SK-N-SH treated with all-trans-retinoic acid at 6 μM for 48 hours (cell line): ENCODE measurements around the gene SPSB2.

Source experiments
- ATAC-seq: fragments of 200-7000 bp; cut with Tn5 transposase; 3 replicates; pipeline ENCODE4 v1.9.1; 2020; ENCODE audit warnings: mild to moderate bottlenecking, moderate library complexity
- BACH2 ChIP-seq: fragments of 250-450 bp; sonication (Bioruptor Pico); IDR thresholded peaks from 2 replicates; pipeline ENCODE4 v1.9.0; 2021; ENCODE audit warnings: mild to moderate bottlenecking, borderline replicate concordance
- CSDC2 ChIP-seq: fragments of 250-450 bp; sonication (Bioruptor Pico); IDR thresholded peaks from 2 replicates; pipeline ENCODE4 v1.5.0; 2020; ENCODE audit warnings: mild to moderate bottlenecking, moderate library complexity
- ESRRG ChIP-seq: fragments of 250-450 bp; sonication (Bioruptor Pico); IDR thresholded peaks from 2 replicates; pipeline ENCODE4 v1.6.1; 2021; ENCODE audit warnings: mild to moderate bottlenecking
- GLIS3 ChIP-seq: fragments of 250-450 bp; sonication (Bioruptor Pico); IDR thresholded peaks from 2 replicates; pipeline ENCODE4 v1.5.0; 2020; ENCODE audit warnings: mild to moderate bottlenecking, moderate library complexity
- OSR1 ChIP-seq: fragments of 250-450 bp; sonication (Bioruptor Pico); IDR thresholded peaks from 2 replicates; pipeline ENCODE4 v1.8.0; 2022; ENCODE audit warnings: moderate library complexity, mild to moderate bottlenecking, inconsistent platforms
- PPARA ChIP-seq: fragments of 250-450 bp; sonication (Bioruptor Pico); IDR thresholded peaks from 2 replicates; pipeline ENCODE4 v1.5.0; 2020; ENCODE audit warnings: mild to moderate bottlenecking, borderline replicate concordance
- RARB ChIP-seq: fragments of 250-450 bp; sonication (Bioruptor Pico); IDR thresholded peaks from 2 replicates; pipeline ENCODE4 v1.8.0; 2021; ENCODE audit warnings: mild to moderate bottlenecking, moderate library complexity
- SNAI2 ChIP-seq: fragments of 250-450 bp; sonication (Bioruptor Pico); IDR thresholded peaks from 2 replicates; pipeline ENCODE4 v1.5.0; 2020; ENCODE audit warnings: mild to moderate bottlenecking, moderate library complexity
- TCF4 ChIP-seq: fragments of 250-450 bp; sonication (Bioruptor Pico); IDR thresholded peaks from 2 replicates; pipeline ENCODE4 v1.8.0; 2021; ENCODE audit warnings: mild to moderate bottlenecking, moderate library complexity, borderline replicate concordance
- ZFP30 ChIP-seq: fragments of 450-650 bp; formaldehyde crosslinking; IDR thresholded peaks from 2 replicates; pipeline ENCODE4 v1.5.0; 2022; ENCODE audit warnings: mild to moderate bottlenecking, moderate library complexity
- ZNF565 ChIP-seq: fragments of 450-650 bp; formaldehyde crosslinking; conservative IDR thresholded peaks from 2 replicates; pipeline ENCODE4 v1.5.0; 2020; ENCODE audit warnings: low read depth, mild to moderate bottlenecking, moderate library complexity
- ZNF70 ChIP-seq: fragments of 450-650 bp; formaldehyde crosslinking; IDR thresholded peaks from 2 replicates; pipeline ENCODE4 v1.5.0; 2020; ENCODE audit warnings: mild to moderate bottlenecking, moderate library complexity
- ZNF8 ChIP-seq: fragments of 450-650 bp; formaldehyde crosslinking; IDR thresholded peaks from 2 replicates; pipeline ENCODE4 v1.5.0; 2020; ENCODE audit warnings: mild to moderate bottlenecking, moderate library complexity
- TF ChIP-seq, protein P1 (sequence below): fragments of 250-450 bp; sonication (Bioruptor Pico); IDR thresholded peaks from 2 replicates; pipeline ENCODE4 v1.5.1; 2021; ENCODE audit warnings: mild to moderate bottlenecking, moderate library complexity
- TF ChIP-seq, protein P2 (sequence below): fragments of 250-450 bp; sonication (Bioruptor Pico); IDR thresholded peaks from 2 replicates; pipeline ENCODE4 v1.8.0; 2020; ENCODE audit warnings: mild to moderate bottlenecking, moderate library complexity, borderline replicate concordance
- TF ChIP-seq, protein P3 (sequence below): fragments of 250-450 bp; sonication (Bioruptor Pico); IDR thresholded peaks from 2 replicates; pipeline ENCODE4 v1.5.0; 2020; ENCODE audit warnings: mild to moderate bottlenecking, moderate library complexity
- TF ChIP-seq, protein P4 (sequence below): fragments of 250-450 bp; sonication (Bioruptor Pico); IDR thresholded peaks from 2 replicates; pipeline ENCODE4 v1.5.1; 2020; ENCODE audit warnings: low read depth, mild to moderate bottlenecking, moderate library complexity

Gene SPSB2

DNA sequence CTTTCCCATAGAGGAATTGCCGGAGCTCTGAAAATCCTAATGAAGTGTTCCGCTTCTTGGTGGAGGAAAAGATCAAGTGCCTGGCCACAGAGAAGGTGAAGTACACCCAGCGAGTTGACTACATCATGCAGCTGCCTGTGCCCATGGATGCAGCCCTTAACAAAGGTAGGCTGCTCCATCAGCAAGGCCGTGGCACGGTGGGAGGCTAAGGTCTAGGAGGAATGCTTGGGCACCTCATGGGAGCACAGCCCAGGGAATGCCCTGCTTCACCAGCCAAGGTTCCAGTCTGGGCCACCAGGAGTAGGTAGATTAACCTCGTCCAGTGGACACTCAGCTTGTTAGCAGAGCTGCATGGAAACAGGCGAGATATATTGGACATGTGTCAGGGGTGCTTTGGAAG lies 12.2 kb downstream of the SPSB2 start:
- no peak for ATAC-seq
- TF ChIP-seq GLIS3 (CRISPR knock-in tag) = no peak
- TF ChIP-seq, protein P1, sequence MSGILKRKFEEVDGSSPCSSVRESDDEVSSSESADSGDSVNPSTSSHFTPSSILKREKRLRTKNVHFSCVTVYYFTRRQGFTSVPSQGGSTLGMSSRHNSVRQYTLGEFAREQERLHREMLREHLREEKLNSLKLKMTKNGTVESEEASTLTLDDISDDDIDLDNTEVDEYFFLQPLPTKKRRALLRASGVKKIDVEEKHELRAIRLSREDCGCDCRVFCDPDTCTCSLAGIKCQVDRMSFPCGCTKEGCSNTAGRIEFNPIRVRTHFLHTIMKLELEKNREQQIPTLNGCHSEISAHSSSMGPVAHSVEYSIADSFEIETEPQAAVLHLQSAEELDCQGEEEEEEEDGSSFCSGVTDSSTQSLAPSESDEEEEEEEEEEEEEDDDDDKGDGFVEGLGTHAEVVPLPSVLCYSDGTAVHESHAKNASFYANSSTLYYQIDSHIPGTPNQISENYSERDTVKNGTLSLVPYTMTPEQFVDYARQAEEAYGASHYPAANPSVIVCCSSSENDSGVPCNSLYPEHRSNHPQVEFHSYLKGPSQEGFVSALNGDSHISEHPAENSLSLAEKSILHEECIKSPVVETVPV (CRISPR knock-in tag) = no peak
- no peak for TF ChIP-seq ZNF8 (CRISPR knock-in tag)
- TF ChIP-seq ZFP30 (CRISPR knock-in tag) = no peak

DNA sequence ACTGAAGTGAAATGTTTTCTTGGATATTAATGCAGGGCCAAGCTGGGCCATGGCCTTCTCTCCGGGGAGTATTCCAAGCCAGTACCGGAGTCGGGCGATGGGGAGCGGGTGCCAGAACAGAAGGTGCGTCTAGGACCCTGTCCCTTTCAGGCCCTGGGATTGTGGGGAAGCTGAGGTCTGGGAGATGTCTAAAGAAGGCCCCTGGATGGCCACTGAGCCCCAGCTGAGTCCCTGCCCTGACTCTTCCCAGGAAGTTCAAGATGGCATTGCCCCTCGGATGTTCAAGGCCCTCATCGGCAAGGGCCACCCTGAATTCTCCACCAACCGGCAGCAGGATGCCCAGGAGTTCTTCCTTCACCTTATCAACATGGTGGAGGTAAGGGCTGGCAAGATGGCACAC lies 13.0 kb downstream of the SPSB2 start:
- TF ChIP-seq, protein P2, sequence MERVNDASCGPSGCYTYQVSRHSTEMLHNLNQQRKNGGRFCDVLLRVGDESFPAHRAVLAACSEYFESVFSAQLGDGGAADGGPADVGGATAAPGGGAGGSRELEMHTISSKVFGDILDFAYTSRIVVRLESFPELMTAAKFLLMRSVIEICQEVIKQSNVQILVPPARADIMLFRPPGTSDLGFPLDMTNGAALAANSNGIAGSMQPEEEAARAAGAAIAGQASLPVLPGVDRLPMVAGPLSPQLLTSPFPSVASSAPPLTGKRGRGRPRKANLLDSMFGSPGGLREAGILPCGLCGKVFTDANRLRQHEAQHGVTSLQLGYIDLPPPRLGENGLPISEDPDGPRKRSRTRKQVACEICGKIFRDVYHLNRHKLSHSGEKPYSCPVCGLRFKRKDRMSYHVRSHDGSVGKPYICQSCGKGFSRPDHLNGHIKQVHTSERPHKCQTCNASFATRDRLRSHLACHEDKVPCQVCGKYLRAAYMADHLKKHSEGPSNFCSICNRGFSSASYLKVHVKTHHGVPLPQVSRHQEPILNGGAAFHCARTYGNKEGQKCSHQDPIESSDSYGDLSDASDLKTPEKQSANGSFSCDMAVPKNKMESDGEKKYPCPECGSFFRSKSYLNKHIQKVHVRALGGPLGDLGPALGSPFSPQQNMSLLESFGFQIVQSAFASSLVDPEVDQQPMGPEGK (CRISPR knock-in tag) = no peak
- TF ChIP-seq OSR1 = no peak

DNA sequence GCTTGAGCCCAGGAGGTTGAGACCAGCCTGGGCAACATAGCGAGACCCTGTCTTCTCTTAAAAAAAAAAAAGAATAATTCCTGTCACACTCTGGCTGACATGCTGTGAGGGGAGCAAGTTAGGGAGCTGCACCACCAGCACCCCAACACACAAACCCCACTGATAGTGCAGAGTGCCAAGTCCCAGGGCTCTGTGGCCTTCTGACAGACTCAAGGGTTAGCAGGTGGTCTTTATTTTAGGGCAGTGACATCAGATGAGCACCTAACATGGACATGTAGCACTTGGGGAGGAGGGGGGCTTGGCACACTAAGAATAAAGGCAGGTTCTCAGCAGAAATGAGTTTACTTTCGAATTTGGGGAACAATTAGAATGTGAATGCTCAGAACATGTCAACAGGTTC lies 14.3 kb downstream of the SPSB2 start:
- TF ChIP-seq CSDC2 = no peak
- TF ChIP-seq RARB (CRISPR knock-in tag) = no peak
- no peak for TF ChIP-seq ZFP30 (CRISPR knock-in tag)
- TF ChIP-seq, protein P3, sequence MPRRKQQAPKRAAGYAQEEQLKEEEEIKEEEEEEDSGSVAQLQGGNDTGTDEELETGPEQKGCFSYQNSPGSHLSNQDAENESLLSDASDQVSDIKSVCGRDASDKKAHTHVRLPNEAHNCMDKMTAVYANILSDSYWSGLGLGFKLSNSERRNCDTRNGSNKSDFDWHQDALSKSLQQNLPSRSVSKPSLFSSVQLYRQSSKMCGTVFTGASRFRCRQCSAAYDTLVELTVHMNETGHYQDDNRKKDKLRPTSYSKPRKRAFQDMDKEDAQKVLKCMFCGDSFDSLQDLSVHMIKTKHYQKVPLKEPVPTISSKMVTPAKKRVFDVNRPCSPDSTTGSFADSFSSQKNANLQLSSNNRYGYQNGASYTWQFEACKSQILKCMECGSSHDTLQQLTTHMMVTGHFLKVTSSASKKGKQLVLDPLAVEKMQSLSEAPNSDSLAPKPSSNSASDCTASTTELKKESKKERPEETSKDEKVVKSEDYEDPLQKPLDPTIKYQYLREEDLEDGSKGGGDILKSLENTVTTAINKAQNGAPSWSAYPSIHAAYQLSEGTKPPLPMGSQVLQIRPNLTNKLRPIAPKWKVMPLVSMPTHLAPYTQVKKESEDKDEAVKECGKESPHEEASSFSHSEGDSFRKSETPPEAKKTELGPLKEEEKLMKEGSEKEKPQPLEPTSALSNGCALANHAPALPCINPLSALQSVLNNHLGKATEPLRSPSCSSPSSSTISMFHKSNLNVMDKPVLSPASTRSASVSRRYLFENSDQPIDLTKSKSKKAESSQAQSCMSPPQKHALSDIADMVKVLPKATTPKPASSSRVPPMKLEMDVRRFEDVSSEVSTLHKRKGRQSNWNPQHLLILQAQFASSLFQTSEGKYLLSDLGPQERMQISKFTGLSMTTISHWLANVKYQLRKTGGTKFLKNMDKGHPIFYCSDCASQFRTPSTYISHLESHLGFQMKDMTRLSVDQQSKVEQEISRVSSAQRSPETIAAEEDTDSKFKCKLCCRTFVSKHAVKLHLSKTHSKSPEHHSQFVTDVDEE (CRISPR knock-in tag) = no peak
- TF ChIP-seq, protein P4, sequence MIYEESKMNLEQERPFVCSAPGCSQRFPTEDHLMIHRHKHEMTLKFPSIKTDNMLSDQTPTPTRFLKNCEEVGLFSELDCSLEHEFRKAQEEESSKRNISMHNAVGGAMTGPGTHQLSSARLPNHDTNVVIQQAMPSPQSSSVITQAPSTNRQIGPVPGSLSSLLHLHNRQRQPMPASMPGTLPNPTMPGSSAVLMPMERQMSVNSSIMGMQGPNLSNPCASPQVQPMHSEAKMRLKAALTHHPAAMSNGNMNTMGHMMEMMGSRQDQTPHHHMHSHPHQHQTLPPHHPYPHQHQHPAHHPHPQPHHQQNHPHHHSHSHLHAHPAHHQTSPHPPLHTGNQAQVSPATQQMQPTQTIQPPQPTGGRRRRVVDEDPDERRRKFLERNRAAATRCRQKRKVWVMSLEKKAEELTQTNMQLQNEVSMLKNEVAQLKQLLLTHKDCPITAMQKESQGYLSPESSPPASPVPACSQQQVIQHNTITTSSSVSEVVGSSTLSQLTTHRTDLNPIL = no peak
- TF ChIP-seq ZNF70 (CRISPR knock-in tag) = no peak
- no peak for TF ChIP-seq GLIS3 (CRISPR knock-in tag)
- no peak for TF ChIP-seq TCF4
- no peak for ATAC-seq

More for the DNA sequence above, 13.0 kb downstream of the SPSB2 start:
- ATAC-seq = no peak

DNA sequence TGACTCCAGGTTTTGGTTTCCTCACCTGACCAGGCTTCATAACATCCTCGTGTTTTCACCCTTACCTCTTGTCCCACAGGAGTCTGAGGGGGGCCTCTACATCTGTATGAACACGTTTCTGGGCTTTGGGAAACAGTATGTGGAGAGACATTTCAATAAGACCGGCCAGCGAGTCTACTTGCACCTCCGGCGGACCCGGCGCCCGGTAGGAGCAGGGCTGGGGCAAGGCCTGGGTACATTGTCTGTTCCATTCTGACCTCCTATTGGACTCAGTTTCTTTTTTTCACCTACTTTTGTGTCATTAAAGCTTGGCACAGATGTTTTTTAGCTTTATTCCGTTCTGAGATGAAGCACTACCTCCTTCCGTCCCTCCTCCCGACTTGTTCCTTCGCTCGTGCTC lies 17.8 kb downstream of the SPSB2 start:
- TF ChIP-seq, protein P3 (CRISPR knock-in tag) = no peak
- TF ChIP-seq, protein P4 = no peak
- TF ChIP-seq ESRRG (CRISPR knock-in tag) = no peak
- TF ChIP-seq ZNF8 (CRISPR knock-in tag) = no peak
- TF ChIP-seq OSR1 = no peak
- TF ChIP-seq, protein P1 (CRISPR knock-in tag) = no peak
- TF ChIP-seq, protein P2 (CRISPR knock-in tag) = no peak
- TF ChIP-seq SNAI2 (CRISPR knock-in tag) = no peak
- no peak for TF ChIP-seq BACH2 (CRISPR knock-in tag)
- no peak for TF ChIP-seq PPARA (CRISPR knock-in tag)
- no peak for TF ChIP-seq ZNF565 (CRISPR knock-in tag)
- no peak for ATAC-seq
